Fibroblast of skin of abdomen (primary cell): Measurements from ENCODE around the gene PSMD1. TPM values are rescaled to one million over a fixed set of nuclear protein-coding genes. Genes with fewer than 3 reads are reported as not detected.
"Not testable (repeated sequence)": the region's sequence is repeated elsewhere in the genome, so short reads cannot be mapped to it uniquely, and the experiment has no call there.

Experiments
- DNase-seq: peaks from one replicate; pipeline ENCODE4 v3.0.0-alpha.2; 2013
- polyA plus RNA-seq, 2 experiments: library from polyadenylated mRNA; unstranded; fragments of 120-200 nt; gene quantifications; one replicate each; pipeline ENCODE4 v1.2.1, GENCODE V29; 2013; ENCODE audit not compliant: insufficient read length in 2 of 2

Gene PSMD1
- polyA plus RNA-seq (2013, experiment 1 of 2; ENCODE audit: insufficient read length) = 95.7 TPM
- polyA plus RNA-seq (2013, experiment 2 of 2; ENCODE audit: insufficient read length) = 96.5 TPM

DNA sequence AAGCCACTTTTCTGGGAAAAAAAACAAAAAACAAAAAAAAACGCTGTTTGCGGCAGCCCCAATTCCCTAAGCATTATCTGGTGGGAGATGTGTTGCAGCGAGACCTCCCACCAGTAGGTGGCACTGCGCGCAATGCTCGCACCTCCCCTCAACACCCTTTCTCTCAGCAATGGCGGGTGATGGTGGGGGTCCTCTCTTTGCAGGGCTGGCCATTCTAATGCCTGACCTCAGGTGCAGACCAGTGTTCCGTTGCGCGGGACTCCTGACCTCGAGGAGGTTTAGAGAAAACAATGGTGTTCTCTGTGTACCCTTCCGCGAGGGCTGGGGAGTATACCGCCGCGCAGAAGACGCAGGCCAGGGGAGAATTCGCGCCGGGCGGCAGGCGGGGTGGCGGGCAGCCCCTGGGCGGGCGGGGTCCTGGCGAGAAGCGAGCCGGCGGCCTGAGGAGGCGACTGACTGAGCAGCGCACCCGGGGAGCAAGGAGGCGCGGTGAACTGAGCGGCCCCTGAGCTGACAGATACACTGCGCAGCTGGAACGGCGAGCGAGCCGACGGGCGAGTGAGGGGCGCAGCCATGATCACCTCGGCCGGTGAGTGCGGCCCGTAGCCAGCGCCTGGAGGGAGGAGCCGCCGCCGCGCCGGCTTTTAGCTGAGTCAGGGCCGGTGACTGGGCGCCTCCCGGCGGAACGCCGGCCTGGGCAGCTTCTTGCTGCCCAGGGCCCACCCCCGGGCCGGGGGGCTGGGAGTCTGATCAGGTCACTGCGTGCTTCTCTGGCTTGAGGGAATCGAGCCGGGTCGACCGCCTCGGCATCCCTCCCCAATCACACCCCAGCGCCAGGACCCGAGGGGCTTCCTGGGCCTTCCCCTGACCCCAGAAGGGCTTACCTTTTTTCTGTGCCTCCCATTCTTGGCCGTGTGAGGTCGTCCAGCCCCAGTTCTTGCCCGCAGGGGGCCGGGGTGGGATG is at the start of gene PSMD1:
TSS of gene PSMD1 (plus strand) at position 415 of the 964 bp plus-strand sequence. CDS start at position 574, 159 bp downstream.
- peak; percentile 93 for DNase-seq

DNA sequence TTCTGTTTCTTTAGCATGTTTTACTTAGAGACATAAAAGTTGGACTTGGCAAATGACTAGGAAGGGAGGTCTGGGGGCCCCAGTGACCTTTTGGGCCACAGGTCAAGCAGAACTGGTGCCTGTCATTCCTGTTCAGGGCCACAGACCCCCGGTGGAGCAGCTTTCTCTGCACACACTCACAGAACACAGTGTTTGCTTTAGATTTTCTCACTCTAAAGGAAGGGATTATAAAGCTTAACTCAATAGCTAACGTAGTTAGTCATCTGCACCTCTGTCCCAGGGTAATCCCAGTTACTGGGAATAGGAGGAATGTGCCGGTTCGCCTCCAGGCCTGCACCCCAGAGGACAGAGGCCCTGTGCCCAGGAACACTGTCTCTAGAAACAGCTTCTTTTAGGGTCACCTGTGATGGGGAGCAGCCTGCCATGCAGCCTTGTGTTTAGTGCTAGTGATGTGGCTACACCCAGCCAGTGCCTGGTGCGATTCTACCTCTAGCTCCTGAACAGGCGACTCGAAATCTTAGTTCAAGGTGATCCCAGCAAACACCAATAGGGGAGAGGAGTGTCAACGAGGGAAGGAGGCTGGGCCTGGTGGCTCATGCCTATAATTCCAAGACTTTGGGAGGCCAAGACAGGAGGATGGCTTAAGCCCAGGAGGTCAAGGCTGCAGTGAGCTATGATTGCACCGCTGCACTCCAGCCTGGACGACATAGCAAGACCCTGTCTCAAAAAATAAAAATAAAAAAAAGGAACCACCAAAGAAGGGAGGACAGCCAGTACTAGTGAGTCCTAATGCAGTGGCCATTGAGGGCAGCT is 49.2 kb upstream of the PSMD1 start:
- no peak for DNase-seq

DNA sequence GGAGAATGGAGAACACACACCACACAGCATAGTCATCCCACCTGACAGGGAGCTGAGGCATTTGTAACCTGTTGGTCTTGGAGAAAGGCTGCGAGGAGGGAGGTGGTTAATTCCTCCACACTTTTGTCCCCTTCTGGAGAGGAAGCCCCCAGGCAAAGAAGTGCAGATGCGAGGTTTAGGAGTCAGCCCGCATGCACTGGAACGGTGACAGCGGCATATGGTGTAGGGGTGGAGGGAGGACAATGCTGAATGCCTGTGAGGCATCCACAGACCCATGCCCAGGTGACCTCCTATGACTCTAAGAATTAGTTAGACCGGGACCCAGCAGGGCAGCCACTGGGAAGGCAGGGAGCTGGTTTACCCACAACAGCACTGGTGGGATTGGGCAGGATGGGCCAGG is 48.5 kb upstream of the PSMD1 start:
- no peak for DNase-seq

DNA sequence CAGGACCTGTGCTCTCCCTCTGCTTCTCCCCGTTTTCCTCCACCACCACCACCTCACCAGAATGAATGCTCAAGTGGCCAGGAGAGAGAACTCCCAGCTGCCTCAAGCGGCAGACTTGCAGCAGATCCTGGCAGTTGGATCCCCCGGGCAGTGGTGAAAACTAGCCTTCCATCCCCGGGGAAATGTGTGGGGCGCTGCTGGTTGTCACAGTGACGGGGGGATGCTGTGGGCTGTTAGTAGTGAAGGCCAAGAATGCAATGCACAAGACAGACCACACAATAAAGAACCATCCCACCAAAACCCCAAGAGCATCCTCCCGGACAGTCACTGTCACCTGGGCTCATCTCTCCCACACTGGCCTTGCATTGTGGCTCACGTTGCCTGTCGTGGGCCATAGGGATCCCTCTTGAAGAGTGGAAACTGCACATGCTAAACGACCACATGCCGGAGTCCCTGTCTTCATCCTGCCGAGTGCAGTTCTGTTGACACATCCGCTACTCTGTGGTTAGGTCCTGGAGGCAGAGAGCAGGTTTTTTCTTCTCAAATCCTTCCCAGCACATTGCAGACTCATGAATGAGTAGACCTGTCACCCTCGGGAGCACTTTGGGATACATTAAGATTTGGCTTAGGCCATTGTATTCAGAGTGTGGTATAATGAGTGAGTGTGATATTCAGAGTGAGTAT is 47.3 kb upstream of the PSMD1 start:
- DNase-seq = no peak

DNA sequence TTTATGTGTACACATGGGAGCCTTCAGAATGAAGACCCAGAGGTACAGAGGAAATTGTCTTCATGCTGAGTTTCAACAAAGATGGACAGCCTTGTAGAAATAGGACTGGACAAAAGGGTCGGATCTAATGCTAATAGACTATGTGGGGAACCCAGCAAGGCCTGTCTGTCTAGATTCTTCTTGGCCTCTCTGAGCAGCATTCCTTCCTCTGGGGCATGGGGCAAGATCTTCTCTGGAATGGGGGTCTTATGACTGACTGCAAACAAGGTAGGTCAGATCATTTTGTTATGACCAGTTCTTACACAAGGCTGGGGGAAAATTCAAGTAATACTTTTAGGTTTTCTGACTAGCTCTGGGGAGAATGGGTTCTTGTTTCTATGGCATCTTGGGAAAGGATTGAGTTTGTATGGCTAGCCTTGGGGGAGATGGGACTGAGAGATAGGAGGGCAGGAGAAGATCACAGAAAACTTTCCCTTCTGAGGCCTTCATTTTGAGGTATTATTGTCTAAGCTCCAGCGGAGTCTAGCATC is 46.4 kb upstream of the PSMD1 start:
- no peak for DNase-seq

DNA sequence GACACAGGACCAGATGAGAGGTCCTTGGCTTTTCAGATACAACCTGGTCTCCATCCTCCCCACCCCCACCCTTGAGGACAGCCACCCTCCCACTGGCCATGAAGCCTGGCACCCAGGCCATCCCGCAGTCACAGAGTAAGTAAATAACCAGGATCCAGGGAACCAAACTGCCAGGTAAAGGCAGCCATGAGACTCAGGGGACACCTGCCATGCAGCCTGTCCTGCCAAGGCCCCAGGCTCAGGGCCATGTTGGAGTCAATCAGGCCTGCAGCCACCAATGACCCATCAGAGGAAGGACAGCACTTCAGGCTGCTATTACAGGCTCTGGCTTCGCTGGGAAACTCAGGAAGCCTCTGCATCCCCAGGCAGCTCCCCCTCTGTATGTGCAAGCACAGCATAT is 45.1 kb upstream of the PSMD1 start:
- no peak for DNase-seq

DNA sequence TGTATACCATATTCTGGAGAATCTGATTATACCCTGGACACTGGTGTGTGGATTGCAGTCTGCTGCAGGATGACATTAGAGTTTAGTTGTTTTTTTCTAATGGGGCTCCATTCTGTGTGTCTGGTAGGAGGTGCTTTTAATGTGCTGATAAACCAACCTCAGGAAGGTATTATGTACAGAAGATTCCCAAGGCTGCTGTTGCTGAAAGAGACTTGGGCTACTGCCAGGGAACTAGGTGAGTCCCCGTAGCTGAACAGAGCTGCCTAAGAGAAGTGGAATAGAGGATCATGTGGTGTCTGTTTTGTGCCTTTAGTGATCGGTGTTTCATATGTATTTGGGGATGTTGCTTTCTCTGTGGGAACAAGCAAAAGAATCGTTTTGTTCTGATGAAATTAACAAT is 44.2 kb upstream of the PSMD1 start:
- no peak for DNase-seq

DNA sequence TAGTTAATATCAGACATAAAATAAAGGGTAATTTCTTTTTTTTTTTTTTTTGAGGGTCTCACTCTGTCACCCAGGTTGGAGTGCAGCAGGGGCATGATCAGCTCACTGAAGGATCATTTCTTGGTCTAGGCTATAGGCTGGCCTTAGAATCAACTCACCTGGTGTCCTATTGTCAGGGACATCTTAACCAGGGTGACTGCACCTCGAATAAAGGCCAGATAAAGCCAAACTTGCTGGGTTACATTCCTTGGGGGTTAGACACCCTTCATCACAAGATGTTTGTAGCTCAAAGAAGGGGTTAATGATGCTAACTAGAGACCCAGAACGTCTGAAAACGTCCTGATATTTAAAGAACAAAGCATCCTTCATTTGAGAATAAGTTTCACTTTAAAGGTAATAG is 42.8 kb upstream of the PSMD1 start:
- no peak for DNase-seq

DNA sequence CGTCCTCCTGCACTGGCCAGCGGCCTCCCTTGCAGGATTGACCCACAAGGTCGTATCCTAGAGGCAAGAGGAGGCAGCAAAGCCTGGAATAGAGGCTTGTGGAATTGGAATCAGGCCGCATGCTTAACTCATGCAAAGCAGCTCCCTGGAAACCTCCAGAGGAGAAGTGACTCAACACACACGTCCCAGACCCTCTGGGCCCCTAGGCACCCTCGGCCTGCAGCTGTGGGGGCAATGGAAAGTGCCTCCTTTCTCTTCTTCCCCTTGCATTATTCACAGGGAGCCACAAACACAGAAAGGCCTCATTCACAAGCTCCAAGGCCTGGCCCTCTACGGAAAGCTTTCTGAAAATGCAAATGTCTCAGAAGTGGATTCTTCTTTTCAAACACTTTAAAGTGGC is 41.2 kb upstream of the PSMD1 start:
- DNase-seq = no peak

DNA sequence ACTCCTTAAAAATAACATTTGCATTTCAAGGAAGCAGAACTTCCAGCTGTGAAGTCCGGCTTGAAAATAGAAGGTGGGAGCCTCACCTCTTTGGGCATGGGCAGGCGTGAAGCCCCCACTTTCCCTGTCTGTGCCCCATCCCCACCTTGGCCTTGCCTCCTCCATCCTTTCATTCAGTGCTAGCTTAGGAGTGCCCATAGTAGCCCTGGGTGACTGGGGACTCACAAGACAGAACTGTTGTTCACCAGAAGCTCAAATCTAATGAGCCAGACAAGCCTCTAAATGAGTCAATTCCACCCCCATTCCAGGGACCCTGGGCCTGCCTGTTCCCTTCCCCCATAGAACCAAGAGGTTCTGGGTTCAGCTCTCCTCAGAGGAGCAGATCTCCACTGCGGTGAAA is 40.7 kb upstream of the PSMD1 start:
- DNase-seq = no peak

DNA sequence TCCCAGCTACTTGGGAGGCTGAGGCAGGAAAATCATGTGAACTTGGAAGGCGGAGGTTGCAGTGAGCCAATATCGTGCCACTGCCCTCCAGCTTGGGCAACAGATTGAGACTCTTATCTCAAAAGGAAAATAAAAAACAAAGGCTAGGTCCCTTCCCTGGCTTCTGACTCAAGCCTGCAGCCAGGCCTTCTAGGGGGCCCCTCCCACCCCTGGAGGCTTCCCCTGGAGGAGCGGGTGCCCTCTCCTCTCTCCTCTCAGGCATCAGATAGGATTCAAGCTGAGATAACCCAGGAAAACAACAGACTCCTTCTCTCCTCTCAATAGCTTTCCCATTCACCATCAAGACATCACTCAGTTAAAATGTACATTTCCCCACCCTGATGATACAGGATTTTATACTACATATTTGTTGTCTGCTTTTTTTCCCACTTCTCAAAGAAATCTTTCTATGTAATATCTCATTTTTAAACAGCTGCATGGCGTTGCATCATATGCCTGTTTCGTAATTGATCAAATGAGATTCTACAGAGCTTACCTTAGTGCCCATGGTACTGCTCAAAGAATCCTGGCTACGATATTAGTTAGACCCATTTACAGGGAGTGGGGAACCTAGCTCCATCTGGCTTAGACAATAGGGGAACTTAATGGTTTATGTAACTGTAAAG is 40.0 kb upstream of the PSMD1 start:
- no peak for DNase-seq

DNA sequence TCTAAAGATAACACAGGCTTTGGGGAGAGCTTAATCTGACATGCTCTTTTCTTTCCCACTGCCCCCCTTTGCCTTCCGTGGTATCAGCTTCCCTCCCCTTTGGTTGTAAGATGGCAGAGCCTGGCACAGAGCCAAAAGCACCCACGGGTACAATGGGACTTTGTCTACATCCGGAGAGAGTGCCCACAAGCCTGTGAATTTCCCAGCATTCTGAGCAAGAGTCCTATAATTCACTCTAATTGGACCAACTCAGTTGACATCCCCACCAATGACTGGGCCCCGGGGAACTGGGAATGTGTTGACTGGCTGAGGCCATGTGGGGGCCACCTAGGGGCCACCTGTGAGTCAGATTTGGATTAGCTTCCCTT is 39.5 kb upstream of the PSMD1 start:
- DNase-seq = no peak

DNA sequence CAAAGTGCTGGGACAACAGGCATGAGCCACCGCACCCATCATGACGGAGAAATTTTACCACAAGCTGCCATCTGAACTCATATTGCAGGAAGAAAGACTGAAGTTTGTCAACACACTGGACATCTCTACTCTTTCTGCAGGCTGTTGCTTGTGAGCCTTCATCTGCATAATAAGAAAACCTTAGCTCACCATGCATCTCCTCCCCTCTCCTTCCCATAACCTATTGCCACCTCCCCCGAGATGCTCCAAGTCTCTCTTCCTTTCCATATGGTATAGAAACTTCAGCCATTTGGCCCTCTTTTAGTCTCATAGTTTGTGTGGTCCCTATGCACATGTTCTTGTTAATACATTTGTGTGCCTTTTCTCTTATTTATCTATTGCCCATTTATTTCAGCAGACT is 38.5 kb upstream of the PSMD1 start:
- no peak for DNase-seq

DNA sequence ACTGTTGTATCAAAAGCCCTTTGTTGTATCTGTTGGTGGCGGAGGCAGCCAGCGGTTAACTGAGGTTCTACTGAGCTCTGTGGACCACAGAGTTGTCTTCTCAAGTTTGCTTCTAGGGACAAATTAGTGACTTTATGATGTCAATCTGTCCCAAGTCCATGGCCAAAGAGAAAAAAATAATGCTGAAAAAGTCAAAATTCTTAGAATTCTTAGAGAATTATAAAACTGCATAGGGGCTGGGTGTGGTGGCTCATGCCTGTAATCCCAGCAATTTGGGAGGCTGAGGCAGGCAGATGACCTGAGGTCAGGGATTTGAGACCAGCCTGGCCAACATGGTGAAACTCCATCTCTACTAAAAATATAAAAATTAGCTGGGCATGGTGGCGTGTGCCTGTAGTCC is 31.6 kb upstream of the PSMD1 start:
- DNase-seq = not testable (repeated sequence)

DNA sequence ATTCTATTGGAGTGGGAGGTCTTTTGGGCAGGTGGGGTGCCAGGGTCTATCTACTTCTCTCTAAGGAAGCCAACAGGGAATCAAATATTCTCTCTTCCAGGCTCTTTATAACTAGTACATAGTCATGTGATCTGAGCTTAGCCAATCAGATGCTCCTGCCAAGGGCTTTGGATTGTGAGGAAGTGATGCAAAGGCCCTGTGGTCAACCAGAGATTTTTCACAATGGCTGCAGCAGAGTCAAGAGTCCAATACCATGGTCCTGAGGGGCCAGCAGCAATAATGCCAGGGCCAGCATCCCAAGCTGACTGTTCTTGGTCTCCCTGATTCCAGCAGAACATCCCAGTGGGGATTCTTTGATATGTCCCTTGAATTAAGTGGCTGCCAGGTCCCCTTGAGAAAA is 27.8 kb upstream of the PSMD1 start:
- no peak for DNase-seq

DNA sequence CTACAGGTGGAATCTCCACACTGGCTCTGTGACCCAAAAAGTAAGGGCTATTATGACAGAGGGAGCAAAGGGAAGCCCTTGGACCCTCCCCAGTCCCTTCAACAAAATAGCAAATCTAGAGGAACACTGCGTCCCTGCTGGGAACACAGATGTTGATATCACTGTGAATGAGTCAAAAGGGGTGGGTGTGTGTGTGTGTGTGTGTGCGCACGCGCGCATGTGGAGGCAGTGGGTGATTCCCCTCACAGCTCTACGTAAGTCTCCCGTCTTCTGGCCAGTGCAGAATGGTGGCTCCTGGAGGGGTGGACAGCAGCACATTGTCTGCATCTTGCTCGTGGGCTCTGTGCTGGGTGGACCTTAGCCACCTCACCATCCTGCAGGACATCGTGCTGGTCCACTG is 27.1 kb upstream of the PSMD1 start:
- DNase-seq = no peak

DNA sequence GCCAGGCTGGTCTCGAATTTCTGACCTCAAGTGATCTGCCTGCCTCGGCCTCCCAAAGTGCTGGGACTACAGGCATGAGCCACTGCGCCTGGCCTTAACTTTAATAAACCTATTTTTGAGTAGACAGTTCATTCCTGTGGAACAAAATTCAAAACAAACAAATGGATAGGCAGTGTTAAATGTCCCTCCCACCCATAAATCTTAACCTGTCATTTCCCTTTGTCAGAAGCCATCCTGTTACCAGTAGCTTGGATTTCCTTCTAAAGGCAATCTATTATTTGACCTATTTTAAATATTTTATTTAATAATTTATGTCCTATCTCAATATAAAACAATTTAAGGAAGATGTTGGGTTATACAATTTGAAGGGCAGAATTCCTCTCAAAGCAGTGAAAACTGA is 25.9 kb upstream of the PSMD1 start:
- DNase-seq = no peak

DNA sequence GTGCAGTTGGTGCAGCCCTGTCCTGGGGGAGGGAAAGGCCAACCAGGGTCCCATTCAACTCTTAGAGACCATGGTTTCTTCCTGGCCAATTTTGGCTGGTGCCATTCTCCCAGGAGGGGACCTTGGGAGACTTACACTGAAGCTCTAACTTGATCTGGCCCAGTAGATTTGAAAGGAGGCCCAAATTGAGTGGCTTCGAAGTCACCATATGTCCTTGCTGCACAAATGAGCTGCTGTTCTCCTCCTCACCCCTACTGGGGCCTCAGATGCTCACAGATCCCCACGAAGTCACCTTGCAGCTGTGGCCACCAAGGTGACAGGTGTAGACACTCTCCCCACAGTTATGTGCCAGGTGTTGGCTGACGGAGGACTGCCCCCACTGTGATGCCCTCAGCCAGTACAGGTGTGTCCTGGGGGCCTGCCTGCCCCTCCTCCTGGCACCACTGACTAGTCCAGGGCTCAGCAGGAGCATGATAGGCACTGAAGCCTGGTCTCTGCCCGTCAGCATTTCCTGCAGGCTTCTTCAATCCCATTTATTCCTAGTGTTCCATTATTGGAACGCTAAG is 24.0 kb upstream of the PSMD1 start:
- DNase-seq = no peak

DNA sequence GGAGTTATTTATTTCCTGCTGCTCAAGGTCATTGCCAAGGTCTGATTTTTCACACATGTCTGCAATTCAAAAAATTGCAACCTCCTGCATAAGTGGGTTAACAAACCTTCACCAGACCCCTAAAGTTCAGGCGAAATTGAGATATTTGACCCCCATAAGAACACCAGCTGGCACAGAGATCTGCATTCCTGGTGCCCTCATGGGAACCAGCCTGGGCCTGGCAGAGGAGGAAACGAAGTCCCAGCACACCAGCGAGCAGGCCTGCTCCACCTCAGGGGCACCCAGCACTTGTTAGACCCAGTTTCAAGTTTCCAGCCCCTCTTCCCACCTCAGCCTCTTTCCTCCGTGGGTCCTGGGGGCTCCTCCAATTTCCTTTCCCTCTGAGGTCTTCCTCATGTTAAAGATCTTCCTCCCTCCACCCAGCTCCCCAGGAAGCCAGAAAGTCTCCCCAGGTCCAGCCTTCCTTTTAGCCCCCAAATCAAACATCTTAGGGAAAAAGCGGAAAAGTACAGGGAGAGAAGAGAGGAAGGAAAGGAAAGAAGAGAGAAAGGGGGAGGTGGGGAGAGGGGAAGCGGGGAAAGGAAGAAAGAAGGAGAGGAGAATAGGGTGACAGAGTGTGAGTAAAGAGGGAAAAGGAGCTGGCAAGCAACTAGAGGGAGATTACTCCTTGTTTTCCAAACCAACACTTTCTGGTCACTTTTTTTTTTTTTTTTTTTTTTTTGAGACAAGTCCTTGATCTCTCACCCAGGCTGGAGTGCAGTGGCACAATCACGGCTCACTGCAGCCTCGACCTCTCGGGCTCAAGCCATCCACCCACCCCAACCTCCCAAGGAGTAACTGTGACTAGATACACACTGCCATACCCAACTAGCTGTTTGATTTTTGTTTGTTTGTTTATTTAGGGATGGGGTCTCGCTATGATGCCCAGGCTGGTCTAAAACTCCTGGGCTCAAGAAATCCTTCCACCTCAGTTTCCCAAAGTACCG is 23.2 kb upstream of the PSMD1 start:
- DNase-seq = no peak

DNA sequence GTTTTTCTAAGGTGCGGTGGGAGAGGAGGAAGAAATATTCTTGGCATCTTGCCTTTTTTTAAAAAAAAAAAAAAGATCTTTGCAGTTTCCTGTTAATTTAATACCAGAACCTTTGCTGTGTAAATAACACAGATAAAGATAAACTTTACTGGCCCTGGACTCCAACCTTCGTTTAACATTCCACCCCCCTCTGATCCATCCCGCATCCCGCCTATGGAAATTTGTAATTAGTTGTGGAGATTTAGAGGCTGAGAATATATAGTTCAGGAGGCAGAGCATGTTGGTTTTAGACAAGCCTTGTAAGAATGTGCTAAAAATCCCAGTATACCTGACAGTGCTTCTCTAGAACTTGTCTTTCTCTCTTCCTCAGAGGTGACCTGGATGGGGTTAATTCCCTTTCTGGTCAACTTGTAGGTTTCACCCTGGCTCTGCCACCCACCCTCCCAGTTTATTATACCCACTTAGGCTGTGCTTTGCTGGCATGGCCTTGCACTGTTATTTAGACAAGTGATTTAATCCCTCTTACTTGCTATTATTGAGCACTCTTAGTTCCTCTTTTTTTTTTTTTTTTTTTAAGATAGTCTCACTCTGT is 22.3 kb upstream of the PSMD1 start:
- no peak for DNase-seq
